H9 (cell line): ENCODE results near the gene DAAM1. TPM values are rescaled to one million over a fixed set of nuclear protein-coding genes. Genes with fewer than 3 reads are reported as not detected.

ENCODE experiments used
- DNase-seq: peaks from one replicate; pipeline ENCODE4 v3.0.0-alpha.2; 2017
- H2AFZ ChIP-seq: one replicate; pipeline ENCODE4 v1.6.1; 2013; ENCODE audit warnings: mild to moderate bottlenecking, low read length, control low read depth, moderate library complexity
- H2AK5ac ChIP-seq: 2 replicates; pipeline ENCODE4 v1.6.1; 2013; ENCODE audit warnings: low read length, control low read depth, mixed read lengths; ENCODE audit not compliant: insufficient read length
- H2BK120ac ChIP-seq: one replicate; pipeline ENCODE4 v1.6.1; 2013; ENCODE audit warnings: low read depth, mild to moderate bottlenecking, low read length, control low read depth, inconsistent platforms; ENCODE audit not compliant: poor library complexity, severe bottlenecking
- H2BK12ac ChIP-seq: 2 replicates; pipeline ENCODE4 v1.6.1; 2013; ENCODE audit warnings: low read length, control low read depth, mixed read lengths, low read depth; ENCODE audit not compliant: insufficient read length
- H2BK15ac ChIP-seq: 2 replicates; pipeline ENCODE4 v1.6.1; 2013; ENCODE audit warnings: low read depth, low read length, control low read depth
- H2BK20ac ChIP-seq: one replicate; pipeline ENCODE4 v1.6.1; 2013; ENCODE audit warnings: low read depth, mild to moderate bottlenecking, low read length, control low read depth, inconsistent platforms; ENCODE audit not compliant: poor library complexity, severe bottlenecking
- H2BK5ac ChIP-seq: 2 replicates; pipeline ENCODE4 v1.6.1; 2013; ENCODE audit warnings: low read length, control low read depth, mixed read lengths; ENCODE audit not compliant: insufficient read length
- H3K14ac ChIP-seq: 2 replicates; pipeline ENCODE4 v1.6.1; 2013; ENCODE audit warnings: low read length, control low read depth; ENCODE audit not compliant: insufficient read depth
- H3K18ac ChIP-seq: 2 replicates; pipeline ENCODE4 v1.6.1; 2013; ENCODE audit warnings: low read depth, mild to moderate bottlenecking, mixed read lengths, low read length, control low read depth; ENCODE audit not compliant: insufficient read length
- H3K23ac ChIP-seq: 2 replicates; pipeline ENCODE4 v1.6.1; 2013; ENCODE audit warnings: low read length, control low read depth, mixed read lengths, low read depth; ENCODE audit not compliant: insufficient read length
- H3K23me2 ChIP-seq: 2 replicates; pipeline ENCODE4 v1.6.1; 2013; ENCODE audit warnings: low read depth, mild to moderate bottlenecking, mixed read lengths, low read length, control low read depth; ENCODE audit not compliant: insufficient read length, poor library complexity, severe bottlenecking
- H3K27ac ChIP-seq: 2 replicates; pipeline ENCODE4 v1.5.1; 2013; ENCODE audit warnings: low read length, control low read depth, mixed read lengths, low read depth; ENCODE audit not compliant: insufficient read length
- H3K27me3 ChIP-seq: 2 replicates; pipeline ENCODE4 v1.6.1; 2013; ENCODE audit warnings: low read length, control low read depth, inconsistent platforms; ENCODE audit not compliant: insufficient read depth
- H3K4ac ChIP-seq: 2 replicates; pipeline ENCODE4 v1.6.1; 2013; ENCODE audit warnings: low read depth, mild to moderate bottlenecking, control low read depth, inconsistent platforms, low read length, moderate library complexity
- H3K4me1 ChIP-seq: 2 replicates; pipeline ENCODE4 v1.6.1; 2013; ENCODE audit warnings: low read length, control low read depth, inconsistent platforms; ENCODE audit not compliant: insufficient read depth
- H3K4me2 ChIP-seq: 2 replicates; pipeline ENCODE4 v1.6.1; 2013; ENCODE audit warnings: low read length, control low read depth, mixed read lengths; ENCODE audit not compliant: insufficient read length, insufficient read depth
- H3K56ac ChIP-seq: 2 replicates; pipeline ENCODE4 v1.6.1; 2013; ENCODE audit warnings: low read depth, mild to moderate bottlenecking, mixed read lengths, low read length, control low read depth; ENCODE audit not compliant: insufficient read length
- H3K79me1 ChIP-seq: 2 replicates; pipeline ENCODE4 v1.6.1; 2013; ENCODE audit warnings: low read depth, mild to moderate bottlenecking, moderate library complexity, low read length, control low read depth, inconsistent platforms; ENCODE audit not compliant: insufficient read depth, poor library complexity, severe bottlenecking
- H3K79me2 ChIP-seq: 2 replicates; pipeline ENCODE4 v1.6.1; 2013; ENCODE audit warnings: low read length, control low read depth, inconsistent platforms; ENCODE audit not compliant: insufficient read depth
- H3K9ac ChIP-seq: 2 replicates; pipeline ENCODE4 v1.6.1; 2013; ENCODE audit warnings: low read length, control low read depth, mixed read lengths; ENCODE audit not compliant: insufficient read length; ENCODE audit errors: extremely low read depth
- H3K9me3 ChIP-seq: one replicate; pipeline ENCODE4 v1.6.1; 2013; ENCODE audit warnings: low read depth, low read length, inconsistent platforms; ENCODE audit not compliant: control insufficient read depth
- H3T11ph ChIP-seq: one replicate; pipeline ENCODE4 v1.6.1; 2013; ENCODE audit warnings: mild to moderate bottlenecking, low read length, control low read depth, inconsistent platforms
- H4K20me1 ChIP-seq: one replicate; pipeline ENCODE4 v1.6.1; 2013; ENCODE audit not compliant: control insufficient read depth, insufficient read length, insufficient read depth
- H4K5ac ChIP-seq: 2 replicates; pipeline ENCODE4 v1.6.1; 2013; ENCODE audit warnings: low read depth, mild to moderate bottlenecking, mixed read lengths, low read length, control low read depth; ENCODE audit not compliant: insufficient read length
- H4K8ac ChIP-seq: replicated peaks from 2 replicates; pipeline ENCODE4 v1.6.1; 2013; ENCODE audit warnings: low read length, control low read depth, mixed read lengths, low read depth; ENCODE audit not compliant: insufficient read length
- H4K91ac ChIP-seq: 2 replicates; pipeline ENCODE4 v1.6.1; 2013; ENCODE audit warnings: low read depth, mild to moderate bottlenecking, moderate library complexity, mixed read lengths, low read length, control low read depth; ENCODE audit not compliant: insufficient read length
- H3K27ac Mint-ChIP-seq, 3 experiments: 2 replicates in 2 of 3; 3 replicates in 1 of 3; pipeline ENCODE4 v1.8.0; 2020 to 2021; ENCODE audit warnings: mixed read lengths in 3 of 3, mild to moderate bottlenecking in 1 of 3, moderate library complexity in 1 of 3
- H3K27me3 Mint-ChIP-seq: 2 replicates; pipeline ENCODE4 v1.8.0; 2021; ENCODE audit warnings: low read depth, mild to moderate bottlenecking, moderate library complexity, mixed read lengths
- H3K36me3 Mint-ChIP-seq, 3 experiments: 2 replicates in 2 of 3; 3 replicates in 1 of 3; pipeline ENCODE4 v1.8.0; 2020 to 2021; ENCODE audit warnings: low read depth in 3 of 3, mixed read lengths in 3 of 3; ENCODE audit not compliant: insufficient read depth in 1 of 3
- H3K4me1 Mint-ChIP-seq, 2 experiments: 2 replicates each; pipeline ENCODE4 v1.8.0; 2020; ENCODE audit warnings: mixed read lengths in 2 of 2
- H3K4me3 Mint-ChIP-seq, 2 experiments: 2 replicates in 1 of 2; 3 replicates in 1 of 2; pipeline ENCODE4 v1.8.0; 2020 to 2021; ENCODE audit warnings: mild to moderate bottlenecking in 2 of 2, mixed read lengths in 2 of 2, moderate library complexity in 1 of 2
- H3K9me3 Mint-ChIP-seq, 2 experiments: 2 replicates in 1 of 2; 3 replicates in 1 of 2; pipeline ENCODE4 v1.8.0; 2020; ENCODE audit warnings: mild to moderate bottlenecking in 2 of 2, mixed read lengths in 2 of 2, moderate library complexity in 1 of 2
- CTCF ChIP-seq: fragments of 200-600 bp; sonication (generic); conservative IDR thresholded peaks from 3 replicates; pipeline ENCODE4 v1.8.0; 2021; ENCODE audit warnings: antibody characterized with exemption, mild to moderate bottlenecking
- total RNA-seq: library from RNA; stranded (reverse); gene quantifications from 2 replicates; pipeline ENCODE4 v1.2.1, GENCODE V29; 2021

The DAAM1 gene
- total RNA-seq, 1 experiment from 2014 or later = 19.5 TPM

GRCh38 chr14:59210621-59211020, 22.2 kb downstream of the DAAM1 start:
- Histone ChIP-seq H3K4ac (no peak overlapping the region), H2BK120ac (no peak overlapping the region), H3T11ph (no peak overlapping the region), H4K8ac (no peak overlapping the region), H2AK5ac (no peak overlapping the region), H2BK20ac (no peak overlapping the region), H4K20me1 (no peaks in the 10 kb centered on the region), H3K79me2 (no peaks in the 10 kb centered on the region), H3K18ac (no peak overlapping the region), H2AFZ (no peak overlapping the region), H3K4me1 (peaks cover 7% of the 10 kb centered on the region), H2BK5ac (no peak overlapping the region), H2BK12ac (no peak overlapping the region), H2BK15ac (no peak overlapping the region), H3K23me2 (no peaks in the 10 kb centered on the region), H4K5ac (no peak overlapping the region), H3K27ac (no peak overlapping the region), H3K79me1 (no peaks in the 10 kb centered on the region), H3K27me3 (no peaks in the 10 kb centered on the region), H3K56ac (no peak overlapping the region), H3K9me3 (no peaks in the 10 kb centered on the region), H3K23ac (no peak overlapping the region), H3K4me2 (no peak overlapping the region), H4K91ac (no peak overlapping the region), H3K9ac (no peak overlapping the region), H3K14ac (no peak overlapping the region)
- Mint-ChIP-seq H3K27ac (no peak overlapping the region), H3K4me1 (peaks cover 30 to 32% of the 10 kb centered on the region in 2 experiments), H3K27me3 (no peaks in the 10 kb centered on the region), H3K4me3 (no peak overlapping the region), H3K9me3 (no peaks in the 10 kb centered on the region), H3K36me3 (no peaks in the 10 kb centered on the region)
- no peak for DNase-seq
- no peak for TF ChIP-seq CTCF
